NCI-H146 treated with DMSO at 0.1 percent for 48 hours (cell line): ENCODE results near the gene DDX54.

Experiments used
- DNase-seq: peaks from one replicate; lab custom pipeline; 2025; ENCODE audit not compliant: unreplicated experiment; lab: John Stamatoyannopoulos, UW

Gene DDX54

DNA sequence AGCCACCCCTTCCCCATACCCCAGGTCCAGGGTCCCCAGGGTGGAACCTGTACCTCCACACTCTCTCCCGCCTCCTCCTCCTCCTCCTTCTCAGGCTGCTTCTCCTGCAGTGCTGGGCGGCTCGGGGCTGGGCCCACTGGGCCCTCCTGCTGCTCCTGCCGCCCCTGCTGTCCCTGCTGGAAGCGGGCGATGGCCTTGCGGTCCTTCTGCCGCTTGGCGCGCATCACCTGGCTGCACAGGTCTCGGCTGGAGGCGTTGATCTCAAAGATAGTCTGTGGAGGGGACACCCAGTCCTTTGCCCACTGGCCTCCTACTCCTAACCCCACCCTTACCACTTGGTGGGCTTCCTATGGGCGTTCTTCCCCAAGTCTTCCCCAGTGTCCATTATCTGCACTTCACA is 21.3 kb downstream of the DDX54 start:
- no peak for DNase-seq

DNA sequence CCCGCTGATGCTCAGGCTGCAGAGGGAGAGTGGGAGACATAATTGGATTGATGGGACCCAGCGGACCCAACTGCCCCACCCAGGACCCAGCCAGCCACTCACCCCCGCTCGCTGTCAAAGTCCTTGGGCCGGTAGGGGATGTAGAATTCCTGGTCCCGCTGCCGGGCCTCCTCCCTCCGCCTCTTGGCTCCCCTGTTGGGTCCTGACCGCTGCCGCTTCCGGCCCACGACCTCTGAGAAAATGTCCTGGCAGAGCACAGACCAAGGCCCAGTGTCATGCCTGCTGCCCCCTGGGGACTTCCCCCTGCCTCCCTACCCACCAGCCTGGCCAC is 22.3 kb downstream of the DDX54 start:
- no peak for DNase-seq

DNA sequence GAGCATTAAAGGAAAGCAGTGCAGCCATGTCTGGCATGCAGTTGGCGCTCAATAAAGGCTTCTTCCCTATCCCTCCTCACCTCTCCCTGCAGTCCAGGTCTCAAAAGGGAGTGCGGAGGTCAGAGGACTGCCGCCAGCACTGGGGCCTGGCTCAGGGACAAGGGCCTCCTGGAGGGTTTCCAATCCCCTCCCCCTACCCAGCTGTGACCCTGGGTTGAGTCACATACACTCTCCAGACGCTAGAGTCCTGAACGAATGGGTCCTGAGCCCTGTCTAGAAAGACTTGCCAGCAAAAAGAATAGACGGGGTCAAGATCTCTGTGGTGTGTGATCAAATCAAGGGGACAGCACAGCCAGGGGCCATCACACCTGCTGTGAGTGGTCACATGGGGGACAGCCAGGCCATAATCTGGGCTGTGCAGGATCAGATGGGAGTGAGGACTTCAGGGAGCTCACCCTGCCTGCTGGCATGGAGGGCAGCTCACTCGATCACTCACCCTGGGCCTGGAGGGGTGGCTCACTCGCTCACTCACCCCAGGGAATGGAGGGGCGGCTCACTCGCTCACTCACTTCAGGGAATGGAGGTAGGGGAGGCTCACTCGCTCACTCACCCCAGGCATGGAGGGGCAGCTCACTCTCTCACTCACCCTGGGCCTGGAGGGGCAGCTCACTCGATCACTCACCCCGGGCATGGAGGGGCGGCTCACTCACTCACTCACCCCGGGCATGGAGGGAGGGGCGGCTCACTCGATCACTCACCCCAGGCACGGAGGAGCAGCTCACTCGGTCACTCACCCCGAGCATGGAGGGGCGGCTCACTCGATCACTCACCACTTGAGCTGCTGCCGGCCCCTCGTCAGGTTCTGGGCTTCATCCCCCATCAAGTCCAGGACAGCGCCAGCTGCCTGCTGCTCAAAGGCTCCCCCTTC is 22.9 kb downstream of the DDX54 start:
- DNase-seq, result no peak

DNA sequence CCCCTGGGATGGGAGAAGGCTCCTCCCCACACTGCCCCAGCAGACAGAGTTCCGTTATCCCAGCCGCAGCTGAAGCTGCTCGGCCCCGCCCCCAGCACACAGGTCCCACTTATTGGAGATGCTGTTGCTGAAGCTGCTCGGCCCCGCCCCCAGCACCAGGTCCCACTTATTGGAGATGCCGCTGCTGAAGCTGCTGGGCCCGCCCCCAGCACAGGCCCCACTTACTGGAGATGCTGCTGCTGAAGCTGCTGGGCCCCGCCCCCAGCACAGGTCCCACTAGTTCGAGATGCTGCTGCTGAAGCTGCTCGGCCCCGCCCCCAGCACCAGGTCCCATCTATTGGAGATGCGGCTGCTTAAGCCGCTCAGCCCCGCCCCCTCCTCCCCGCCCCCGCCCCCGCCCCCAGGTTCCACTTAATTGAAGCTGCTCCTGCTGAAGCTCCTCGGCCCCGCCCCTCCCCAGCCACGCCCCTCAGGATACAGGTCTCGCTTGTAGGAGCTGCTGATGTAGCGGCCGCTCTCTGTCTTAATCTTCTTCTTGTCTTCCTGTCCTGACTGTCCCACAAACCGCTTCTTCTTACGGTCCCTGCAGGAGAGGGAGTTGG is 23.8 kb downstream of the DDX54 start:
- no peak for DNase-seq

DNA sequence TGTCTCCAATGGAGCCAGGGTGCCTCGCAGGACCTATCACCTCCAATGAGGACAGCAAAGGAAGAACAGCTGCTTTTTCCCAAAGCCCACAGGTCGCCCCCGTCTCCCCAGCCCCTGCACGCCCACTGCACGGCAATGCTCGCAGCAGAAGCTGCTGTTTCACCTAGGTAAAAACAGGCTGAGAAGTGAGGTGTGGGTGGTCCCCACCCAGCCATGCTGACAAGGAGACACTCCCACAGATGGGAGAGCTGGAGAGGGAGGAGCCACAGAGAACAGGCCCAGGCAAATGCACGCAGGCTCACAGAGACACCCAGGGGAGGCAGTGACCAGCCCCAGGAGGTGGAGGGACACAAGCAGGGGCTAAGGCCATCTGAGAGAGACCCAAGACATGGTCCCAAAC is 25.3 kb downstream of the DDX54 start:
- no peak for DNase-seq

DNA sequence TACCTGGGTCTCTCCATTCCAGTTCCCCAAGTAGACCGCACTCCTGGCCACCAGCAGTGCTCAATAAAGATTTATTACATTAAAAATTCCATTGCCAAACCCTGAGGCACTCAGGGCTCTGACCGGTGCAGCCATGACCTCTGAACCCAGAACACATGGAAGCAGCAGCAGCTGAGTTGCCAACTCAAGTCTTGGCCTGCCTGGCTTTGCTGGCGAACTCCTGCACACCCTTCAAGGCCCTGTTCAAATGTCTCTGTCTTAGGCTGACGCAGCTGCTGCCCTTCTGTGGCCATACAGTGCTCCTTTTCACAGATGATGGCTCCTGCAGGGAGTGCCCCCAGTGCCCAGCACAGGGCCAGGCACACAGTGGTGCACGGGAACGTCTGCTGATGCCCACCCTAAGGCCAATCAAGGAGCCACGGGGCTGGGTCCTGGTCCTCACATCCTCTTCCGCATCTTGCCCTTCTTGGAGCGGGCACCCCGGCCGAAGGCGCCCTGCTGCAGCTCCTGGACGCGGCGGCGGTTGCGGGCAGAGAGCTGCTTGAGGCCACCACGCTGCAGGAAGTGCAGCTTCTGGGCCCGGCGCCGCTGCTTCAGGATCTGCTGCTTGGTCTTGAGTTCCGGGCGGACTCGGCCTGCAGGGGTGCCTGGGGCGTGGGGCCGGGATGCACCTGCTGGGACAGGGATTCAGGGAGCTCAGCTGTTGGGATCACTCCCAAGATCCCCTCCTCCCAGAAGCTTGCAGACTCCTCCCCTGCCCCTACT is 26.7 kb downstream of the DDX54 start:
- DNase-seq, result no peak

DNA sequence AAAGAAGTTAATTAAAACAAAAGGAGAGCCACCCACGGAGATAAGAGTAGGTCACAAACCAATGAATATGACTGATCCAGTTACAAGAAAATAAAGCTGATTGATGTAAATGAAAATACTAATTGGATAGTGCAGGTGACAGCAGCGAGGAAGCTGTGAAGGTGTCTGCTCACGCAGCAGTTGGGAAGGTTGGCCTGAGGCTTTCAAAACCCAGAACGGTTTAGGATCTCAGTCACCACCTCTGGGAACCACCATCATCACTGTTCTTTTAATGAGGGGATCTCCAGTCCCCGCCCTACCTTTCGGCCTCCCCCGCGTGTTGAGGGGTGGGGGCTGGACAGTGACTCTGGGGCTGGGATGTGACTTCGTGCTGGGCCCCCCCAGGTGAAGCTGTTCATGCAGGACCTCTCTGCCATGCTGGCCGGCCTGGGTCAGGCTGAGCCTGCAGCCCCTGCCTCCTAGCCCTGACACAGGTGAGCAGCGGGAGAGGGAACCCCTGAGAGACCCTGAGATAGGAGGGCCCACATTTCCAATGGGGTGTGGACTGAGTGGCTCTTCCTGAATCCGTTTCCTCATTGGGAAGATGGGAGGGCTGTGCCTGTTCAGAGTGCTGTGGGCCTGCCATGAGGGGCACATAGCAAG is 27.9 kb downstream of the DDX54 start:
- no peak for DNase-seq

DNA sequence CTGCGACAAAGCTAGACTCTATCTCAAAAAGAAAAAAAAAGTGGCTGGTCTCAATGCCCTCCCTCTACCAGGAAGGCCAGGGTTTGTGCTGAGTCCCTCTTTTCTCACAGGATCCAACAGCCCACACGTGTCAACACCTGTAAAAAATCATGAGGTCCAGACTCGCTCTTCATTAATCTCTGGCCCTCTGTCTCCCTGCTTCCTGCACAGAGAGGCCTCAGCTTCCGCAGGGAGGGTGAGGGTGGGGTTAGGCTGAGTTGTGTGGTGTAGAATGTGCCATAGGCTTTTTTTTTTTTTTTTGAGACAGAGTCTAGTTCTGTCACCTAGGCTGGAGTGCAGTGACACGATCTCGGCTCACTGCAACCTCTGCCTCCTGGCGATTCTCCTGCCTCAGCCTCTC is 29.6 kb downstream of the DDX54 start:
- no peak for DNase-seq

DNA sequence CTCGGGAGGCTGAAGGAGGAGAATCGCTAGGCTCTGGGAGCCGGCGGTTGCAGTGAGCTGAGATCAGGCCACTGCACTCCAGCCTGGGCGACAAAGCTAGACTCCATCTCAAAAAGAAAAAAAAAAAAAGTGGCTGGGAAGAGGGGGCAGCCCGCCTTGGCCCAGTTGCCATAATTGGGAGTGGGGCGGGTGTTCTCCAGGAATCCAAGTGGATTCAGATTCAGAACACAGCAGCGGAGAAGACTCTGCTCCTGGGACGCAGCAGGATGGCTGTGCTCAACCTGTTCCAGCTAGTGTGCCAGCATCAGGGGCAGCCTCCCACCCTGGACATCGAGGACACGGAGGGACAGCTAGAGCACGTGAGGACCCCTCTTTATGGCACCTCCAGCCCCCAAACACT is 30.2 kb downstream of the DDX54 start:
- DNase-seq, result no peak

DNA sequence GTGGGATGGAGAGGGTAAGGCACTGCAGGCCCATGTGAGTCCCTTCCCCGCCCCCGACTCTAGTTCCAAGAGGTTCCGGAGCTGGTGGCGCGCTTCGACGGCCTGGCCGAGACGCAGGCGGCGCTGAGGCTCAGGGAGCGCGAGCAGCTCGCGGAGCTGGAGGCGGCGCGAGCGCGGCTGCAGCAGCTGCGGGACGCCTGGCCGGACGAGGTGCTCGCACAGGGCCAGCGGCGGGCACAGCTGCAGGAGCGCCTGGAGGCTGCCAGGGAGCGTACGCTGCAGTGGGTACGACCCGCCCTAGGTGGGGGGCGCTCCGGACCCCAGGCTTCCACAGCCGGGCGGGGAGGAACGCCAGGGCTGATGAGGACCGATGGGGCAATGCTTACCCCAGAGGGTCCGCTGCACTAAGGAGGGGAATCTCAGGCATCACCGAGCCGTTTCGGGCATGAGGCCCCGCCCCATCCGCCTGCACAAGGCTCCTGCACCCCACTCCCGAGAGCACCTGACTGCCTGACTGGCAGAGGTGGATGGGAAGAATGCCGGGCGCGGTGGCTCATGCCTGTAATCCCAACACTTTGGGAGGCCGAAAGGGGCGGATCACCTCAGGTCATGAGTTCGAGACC is 30.8 kb downstream of the DDX54 start:
- peak; percentile 21 for DNase-seq

DNA sequence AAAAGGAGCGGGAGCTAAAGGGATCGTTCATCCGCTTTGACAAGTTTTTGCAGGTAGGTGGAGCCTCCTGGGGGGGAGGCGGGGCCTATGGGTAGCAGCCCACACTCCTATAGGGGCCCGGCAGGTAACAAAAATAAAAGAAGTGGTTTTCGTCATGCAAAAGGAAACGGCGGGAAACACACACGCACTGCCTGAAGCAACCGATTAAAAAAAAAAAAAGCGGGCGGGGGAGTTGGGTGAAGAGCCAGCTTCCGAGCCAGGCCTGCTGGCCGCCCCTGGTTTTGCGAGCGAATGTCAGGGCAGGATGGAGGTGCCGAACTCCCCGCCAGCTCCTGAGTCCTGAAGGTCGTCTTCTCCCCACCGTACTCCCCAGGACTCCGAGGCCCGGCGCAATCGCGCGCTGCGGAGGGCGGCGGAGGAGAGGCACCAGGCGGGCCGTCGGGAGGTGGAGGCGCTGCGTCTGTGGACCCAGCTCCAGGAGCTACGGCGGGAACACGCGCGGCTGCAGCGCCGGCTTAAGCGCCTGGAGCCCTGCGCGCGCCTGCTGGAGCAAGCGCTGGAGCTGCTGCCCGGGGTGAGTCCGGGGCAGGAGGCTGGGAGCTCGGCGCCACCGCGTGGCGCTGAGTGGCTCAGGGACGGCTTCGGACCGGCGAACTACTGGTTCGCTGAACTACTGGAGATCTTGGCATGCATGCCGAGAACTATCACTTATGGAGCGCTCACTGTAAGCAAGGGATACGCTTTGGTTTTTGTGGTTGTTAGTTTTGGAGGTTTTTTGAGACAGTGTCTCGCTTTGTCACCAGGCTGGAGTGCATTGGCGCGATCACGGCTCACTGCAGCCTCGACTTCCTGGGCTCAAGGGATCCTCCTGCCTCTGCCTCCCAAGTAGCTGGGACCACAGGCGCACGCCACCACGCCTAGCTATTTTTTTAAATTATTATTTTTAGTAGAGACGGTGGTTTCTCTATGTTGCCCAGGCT is 32.2 kb downstream of the DDX54 start:
- DNase-seq, result peak; percentile 50

DNA sequence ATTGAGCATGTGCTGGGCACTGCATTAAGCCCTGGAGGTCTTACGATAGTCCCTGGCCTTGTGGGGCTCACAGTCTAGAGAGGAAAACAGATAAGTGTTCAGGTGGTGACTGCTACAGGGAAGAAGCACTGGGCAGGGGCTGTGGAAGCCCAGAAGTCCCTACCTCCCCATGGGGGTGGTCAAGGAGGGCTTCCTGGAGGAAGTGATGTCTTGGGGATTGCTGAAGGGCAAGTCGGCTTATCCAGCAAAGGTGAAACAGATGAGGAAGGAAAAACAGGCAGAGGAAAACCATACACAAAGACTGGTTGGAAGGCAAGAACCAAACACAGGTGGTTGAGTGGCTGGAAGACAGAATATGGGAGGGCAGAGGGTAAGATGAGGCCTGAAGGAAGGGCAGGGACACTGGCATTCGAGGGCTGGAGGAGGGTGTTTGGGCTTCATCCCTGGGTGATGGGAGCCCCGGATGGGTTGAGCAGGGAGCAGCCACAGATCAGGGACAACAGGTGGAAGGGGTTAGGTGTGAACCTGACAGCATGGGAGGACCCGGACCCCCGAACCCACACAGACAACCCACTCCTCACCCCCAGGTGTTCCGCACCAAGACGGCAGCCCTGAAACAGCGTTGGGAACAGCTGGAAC is 33.0 kb downstream of the DDX54 start:
- DNase-seq, result no peak

DNA sequence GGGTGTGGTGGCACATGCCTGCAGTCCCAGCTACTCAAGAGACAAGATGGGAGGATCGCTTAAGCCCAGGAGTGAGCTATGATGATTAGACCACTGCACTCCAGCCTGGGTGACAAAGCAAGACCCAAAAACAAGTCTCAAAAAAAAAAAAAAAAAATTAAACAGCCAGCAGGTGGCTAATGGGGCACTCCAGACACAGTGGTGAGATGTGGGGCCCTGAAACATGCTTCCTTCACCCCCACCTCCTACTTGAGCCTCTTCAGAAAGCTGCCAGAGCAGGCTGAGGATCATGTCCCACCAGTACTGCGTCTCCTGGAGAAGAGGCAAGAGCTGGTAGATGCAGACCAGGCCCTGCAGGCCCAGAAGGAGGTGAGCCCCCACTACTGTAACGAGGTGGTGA is 33.6 kb downstream of the DDX54 start:
- DNase-seq, result no peak

DNA sequence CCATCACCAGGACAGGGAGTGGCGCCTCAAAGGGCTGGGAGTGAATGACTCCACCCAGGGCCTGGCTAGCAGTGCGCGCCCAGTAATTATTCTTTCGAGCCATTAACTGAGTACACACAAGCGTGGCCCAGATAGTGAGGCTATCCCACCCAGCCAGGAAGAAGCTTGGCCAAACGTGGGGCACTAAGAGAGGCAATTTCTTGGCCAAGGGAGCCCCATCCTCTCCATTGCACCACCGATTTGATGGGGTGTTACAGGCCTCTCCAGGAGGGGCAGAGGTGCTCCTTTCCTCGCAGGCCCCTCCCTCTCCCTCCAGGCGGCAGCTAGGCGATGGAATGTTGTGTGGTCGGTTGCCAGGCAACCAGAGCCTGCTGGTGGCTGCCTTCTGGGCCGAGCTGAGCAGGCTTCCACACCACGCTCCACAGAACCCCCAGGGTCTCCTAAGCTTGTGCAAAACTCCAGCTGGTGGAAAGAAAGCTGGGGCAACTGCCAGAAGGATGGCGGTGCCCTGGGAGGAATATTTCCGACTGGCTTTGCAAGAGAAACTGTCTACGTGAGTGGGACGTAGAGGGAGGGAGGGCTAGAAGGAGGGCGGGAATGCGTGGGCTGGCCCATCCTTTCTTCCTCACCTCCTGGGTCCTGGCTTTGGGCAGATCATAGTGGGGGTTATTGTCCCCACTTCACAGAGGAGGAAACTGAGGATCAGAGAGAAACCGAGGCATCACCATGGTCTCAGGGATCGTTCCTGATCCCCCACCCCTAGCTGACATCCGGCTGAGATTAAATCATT is 35.7 kb downstream of the DDX54 start, which contains the start of gene CFAP73:
Gene CFAP73, plus strand, starts transcription at position 364 of the 790 bp plus-strand sequence. Its CDS starts 134 bp downstream, at position 498.
- peak; percentile 65 for DNase-seq

DNA sequence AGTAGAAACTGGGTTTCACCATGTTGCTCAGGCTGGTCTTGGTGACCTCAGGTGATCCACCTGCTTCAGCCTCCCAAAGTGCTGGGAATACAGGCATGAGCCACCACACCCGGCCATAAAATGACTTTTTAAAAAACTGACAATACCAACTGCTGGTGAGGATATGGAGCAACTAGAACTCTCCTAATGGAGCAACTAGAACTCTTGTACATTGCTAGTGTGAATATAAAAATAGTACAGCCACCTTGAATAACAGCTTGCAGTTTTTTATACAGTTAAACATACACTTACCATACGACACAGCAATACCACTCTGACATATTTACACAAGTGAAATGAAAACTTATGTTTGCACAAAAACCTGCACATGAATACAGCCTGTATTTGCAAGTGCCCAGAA is 38.3 kb downstream of the DDX54 start:
- no peak for DNase-seq

DNA sequence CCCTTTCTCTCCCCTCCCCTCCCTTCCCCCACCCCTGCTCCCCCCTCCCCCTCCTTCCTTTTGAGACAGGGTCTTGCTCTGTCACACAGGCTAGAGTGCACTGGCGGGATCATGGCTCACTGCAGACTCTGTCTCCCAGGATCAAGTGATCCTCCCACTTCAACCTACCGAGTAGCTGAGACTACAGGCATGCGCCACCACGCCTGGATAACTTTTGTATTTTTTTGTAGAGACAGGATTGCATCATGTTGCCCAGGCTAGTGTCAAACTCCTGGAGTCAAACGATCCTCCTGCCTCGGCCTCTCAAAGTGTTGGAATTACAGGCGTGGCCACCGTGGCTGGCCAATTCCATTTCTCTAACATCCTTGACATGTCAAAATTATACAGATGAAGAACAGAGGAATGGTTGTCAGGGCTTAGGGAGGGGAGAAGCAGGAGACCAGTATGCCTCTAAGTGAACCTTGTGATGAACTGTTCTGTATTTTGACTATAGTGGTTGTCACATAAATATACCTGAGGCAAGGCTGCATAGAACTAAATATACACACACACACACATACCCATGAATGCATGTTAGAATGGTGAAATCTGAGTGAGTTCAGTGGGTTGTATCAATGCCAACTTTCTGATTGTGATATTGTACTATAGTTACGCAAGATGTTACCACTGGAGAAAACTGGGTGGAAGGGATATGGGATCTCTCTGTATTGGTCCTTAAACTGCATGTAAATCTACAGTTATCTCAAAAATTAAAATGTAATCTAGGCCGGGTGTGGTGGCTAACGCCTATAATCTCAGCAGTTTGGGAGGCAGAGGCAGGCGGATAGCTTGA is 39.3 kb downstream of the DDX54 start:
- no peak for DNase-seq

DNA sequence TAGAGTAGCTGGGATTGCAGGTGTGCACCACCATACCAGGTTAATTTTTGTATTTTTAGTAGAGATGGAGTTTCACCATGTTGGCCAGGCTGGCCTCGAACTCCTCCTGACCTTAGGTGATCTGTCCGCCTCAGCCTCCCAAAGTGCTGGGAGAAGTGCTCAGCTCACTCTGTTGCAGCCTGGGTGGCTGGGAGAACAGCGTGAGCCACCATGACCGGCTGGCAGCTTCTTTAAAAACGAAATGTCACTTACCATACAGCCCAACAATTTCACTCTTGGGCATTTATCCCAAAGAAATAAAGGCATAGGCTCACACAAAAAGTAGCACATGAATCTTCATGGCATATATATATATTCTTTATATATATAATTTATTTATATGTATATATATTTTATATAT is 40.5 kb downstream of the DDX54 start:
- no peak for DNase-seq

DNA sequence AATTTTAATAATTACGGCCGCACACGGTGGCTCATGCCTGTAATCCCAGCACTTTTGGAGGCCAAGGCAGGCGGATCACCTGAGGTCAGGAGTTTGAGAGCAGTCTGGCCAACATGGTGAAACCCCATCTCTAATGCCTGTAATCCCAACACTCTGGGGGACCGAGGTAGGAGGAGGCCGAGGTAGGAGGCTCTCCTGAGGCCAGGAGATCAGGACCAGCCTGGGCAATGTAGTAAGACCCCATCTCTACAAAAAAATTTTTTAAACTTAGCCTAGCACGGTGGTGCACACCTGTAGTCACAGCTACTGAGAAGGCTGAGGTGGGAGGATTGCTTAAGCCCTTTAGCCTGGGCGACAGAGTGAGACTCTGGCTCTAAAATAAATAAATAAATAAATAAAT is 41.3 kb downstream of the DDX54 start:
- DNase-seq, result no peak
